ENCODE results near the gene YIF1B. TPM values are rescaled to one million over a fixed set of nuclear protein-coding genes. Genes with fewer than 3 reads are reported as not detected.

YIF1B gene
- total and polyA plus RNA-seq, 2 donors (not counting 3 experiments of a cell fraction or from before 2014, with no cell fraction given): 85.8 to 249 TPM

DNA sequence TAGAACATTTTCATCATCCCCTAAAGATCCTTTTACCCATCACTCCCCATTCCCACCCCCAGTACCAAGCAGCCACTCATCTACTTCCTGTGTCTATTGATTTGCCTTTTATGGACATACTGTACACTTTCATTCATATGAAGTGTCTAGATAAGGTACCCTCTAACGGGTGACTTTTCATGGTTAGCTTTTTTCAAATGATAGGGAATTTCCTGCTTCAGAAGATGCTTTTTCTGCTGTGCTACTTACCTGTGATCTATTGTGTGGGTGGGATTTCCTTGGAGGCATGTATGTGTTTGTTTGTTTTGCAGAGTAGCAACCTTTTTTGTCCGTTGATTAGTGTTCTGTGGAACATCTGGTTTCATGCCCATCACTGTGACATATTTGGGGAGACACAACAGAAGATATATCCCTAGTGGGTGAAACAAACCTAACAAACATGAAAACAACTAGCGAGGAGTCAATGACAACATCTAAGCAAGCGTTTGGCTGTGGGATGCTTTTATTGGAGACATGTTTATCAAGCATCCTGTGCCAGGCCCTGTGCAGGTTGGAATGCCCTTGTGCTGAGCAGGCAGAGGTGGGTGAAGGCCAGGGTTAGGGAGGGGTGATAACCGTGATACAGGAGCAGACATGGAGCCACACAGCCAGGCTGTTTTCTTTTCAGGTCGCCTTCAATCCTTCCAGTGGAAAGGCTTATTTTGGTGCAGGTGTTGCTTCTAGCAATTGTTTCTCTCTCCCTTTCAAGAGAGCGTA is 33.8 kb downstream of the YIF1B start:
- no TSS peak for BruUV-seq (replicated peaks)
- FAIRE-seq (no peak), DNase-seq (ENCODE audit: low read depth, low spot score) (no peak)
- TF ChIP-seq POLR2AphosphoS5 (IDR thresholded peaks at IDR 0.05; ENCODE audit: insufficient read depth, low read depth, low read length) (no peak), FOS (IDR thresholded peaks at IDR 0.05; ENCODE audit: borderline replicate concordance, insufficient read depth, low read length) (no peak), POLR2A (IDR thresholded peaks at IDR 0.05; ENCODE audit: low read depth, low read length) (no peak), EZH2 (IDR thresholded peaks at IDR 0.05; ENCODE audit: borderline replicate concordance, low read depth, low read length, severe bottlenecking) (no peak), JUN (IDR thresholded peaks at IDR 0.05; ENCODE audit: borderline replicate concordance, insufficient read depth, insufficient read length, low read depth) (no peak), MYC (IDR thresholded peaks at IDR 0.05; ENCODE audit: low read depth, low read length) (no peak), GATA2 (IDR thresholded peaks at IDR 0.05; ENCODE audit: insufficient read depth, insufficient read length, low read depth, low read length) (no peak)
- TF ChIP-seq, protein P1, sequence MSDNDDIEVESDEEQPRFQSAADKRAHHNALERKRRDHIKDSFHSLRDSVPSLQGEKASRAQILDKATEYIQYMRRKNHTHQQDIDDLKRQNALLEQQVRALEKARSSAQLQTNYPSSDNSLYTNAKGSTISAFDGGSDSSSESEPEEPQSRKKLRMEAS (IDR thresholded peaks at IDR 0.05; ENCODE audit: insufficient read depth, insufficient read length): no peak
- TF ChIP-seq, protein P2, sequence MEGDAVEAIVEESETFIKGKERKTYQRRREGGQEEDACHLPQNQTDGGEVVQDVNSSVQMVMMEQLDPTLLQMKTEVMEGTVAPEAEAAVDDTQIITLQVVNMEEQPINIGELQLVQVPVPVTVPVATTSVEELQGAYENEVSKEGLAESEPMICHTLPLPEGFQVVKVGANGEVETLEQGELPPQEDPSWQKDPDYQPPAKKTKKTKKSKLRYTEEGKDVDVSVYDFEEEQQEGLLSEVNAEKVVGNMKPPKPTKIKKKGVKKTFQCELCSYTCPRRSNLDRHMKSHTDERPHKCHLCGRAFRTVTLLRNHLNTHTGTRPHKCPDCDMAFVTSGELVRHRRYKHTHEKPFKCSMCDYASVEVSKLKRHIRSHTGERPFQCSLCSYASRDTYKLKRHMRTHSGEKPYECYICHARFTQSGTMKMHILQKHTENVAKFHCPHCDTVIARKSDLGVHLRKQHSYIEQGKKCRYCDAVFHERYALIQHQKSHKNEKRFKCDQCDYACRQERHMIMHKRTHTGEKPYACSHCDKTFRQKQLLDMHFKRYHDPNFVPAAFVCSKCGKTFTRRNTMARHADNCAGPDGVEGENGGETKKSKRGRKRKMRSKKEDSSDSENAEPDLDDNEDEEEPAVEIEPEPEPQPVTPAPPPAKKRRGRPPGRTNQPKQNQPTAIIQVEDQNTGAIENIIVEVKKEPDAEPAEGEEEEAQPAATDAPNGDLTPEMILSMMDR (IDR thresholded peaks at IDR 0.05; ENCODE audit: extremely low read depth in 1 of 2, insufficient read depth in 1 of 2, low read depth in 1 of 2, low read length in 2 of 2): no peak
- Histone ChIP-seq H3K9me1 (replicated peaks; ENCODE audit: control insufficient read depth, extremely low read depth, insufficient read depth, low read length) (no peaks in the 10 kb centered on the region), H4K20me1 (replicated peaks; ENCODE audit: control insufficient read depth, extremely low read depth, insufficient read depth, low read length) (no peaks in the 10 kb centered on the region), H3K4me3 (replicated peaks in 1 of 3; ENCODE audit: insufficient read depth in 1 of 3, low read depth in 1 of 3, low read length in 3 of 3) (no peak overlapping the region), H3K27ac (ENCODE audit: insufficient read depth, low read depth, low read length) (no peak overlapping the region), H3K4me1 (ENCODE audit: control insufficient read depth, extremely low read depth, insufficient read depth, low read length) (peaks cover 24% of the 10 kb centered on the region), H3K27me3 (ENCODE audit: control insufficient read depth in 2 of 2, insufficient read depth in 2 of 2, low read length in 2 of 2) (no peaks in the 10 kb centered on the region), H2AFZ (ENCODE audit: low read depth, low read length) (no peak overlapping the region), H3K79me2 (ENCODE audit: control insufficient read depth, insufficient read depth, low read length) (no peaks in the 10 kb centered on the region), H3K4me2 (ENCODE audit: insufficient read depth, low read length) (no peak overlapping the region), H3K9me3 (replicated peaks; ENCODE audit: control insufficient read depth, insufficient read depth, low read length) (no peaks in the 10 kb centered on the region), H3K36me3 (ENCODE audit: control insufficient read depth in 2 of 2, extremely low read depth in 1 of 2, insufficient read depth in 2 of 2, low read length in 2 of 2) (no peaks in the 10 kb centered on the region), H3K9ac (replicated peaks; ENCODE audit: extremely low read depth, insufficient read depth, low read length) (no peak overlapping the region)
- intact Hi-C loops (cut with micrococcal nuclease) (no loop called here), dilution Hi-C loops (cut with MboI; ENCODE audit: extremely low pct_ligation_motif_present, low sequenced_read_pairs) (no loop called here)
- ChIA-PET POLR2A (no interaction called here), CTCF (interaction anchor here (1.4 kb wide), 1 partner anchor 380 kb away, joined by 5 read pairs; no protein-coding TSS in a partner anchor)
